ENCODE data around the gene ADAP2.
"Not testable (repeated sequence)": the region's sequence is repeated elsewhere in the genome, so short reads cannot be mapped to it uniquely, and the experiment has no call there.

ADAP2 gene

GRCh38 chr17:30929081-30929633 lies 7.4 kb downstream of the ADAP2 start:
- H3K27ac ChIP-seq (ENCODE audit: insufficient read depth, low read depth, low read length, poor library complexity, severe bottlenecking), result no peak overlapping the region
- H3K36me3 ChIP-seq (ENCODE audit: control insufficient read depth, insufficient read depth, low read length), result no peaks in the 10 kb centered on the region
- H3K4me1 ChIP-seq (ENCODE audit: control insufficient read depth, insufficient read depth, low read length), result no peaks in the 10 kb centered on the region
- WGBS, 2 experiments, result 74 to 76% methylated on average over 8 of the region's 8 CpGs
- no peak overlapping the region for H3K4me3 ChIP-seq (ENCODE audit: insufficient read depth, low read depth, low read length)
- no peaks in the 10 kb centered on the region for H3K9me3 ChIP-seq (ENCODE audit: control insufficient read depth, low read length)
- peaks cover 20% of the 10 kb centered on the region for H3K27me3 ChIP-seq (ENCODE audit: control insufficient read depth, insufficient read depth, low read length, poor library complexity, severe bottlenecking)

GRCh38 chr17:30929861-30930260 lies 8.1 kb downstream of the ADAP2 start:
- WGBS, 2 experiments, result 90 to 91% methylated on average over 2 of the region's 3 CpGs
- H3K4me1 ChIP-seq (ENCODE audit: control insufficient read depth, insufficient read depth, low read length), result not testable (repeated sequence)
- peaks cover 13% of the 10 kb centered on the region for H3K27me3 ChIP-seq (ENCODE audit: control insufficient read depth, insufficient read depth, low read length, poor library complexity, severe bottlenecking)

GRCh38 chr17:30930495-30930894 lies 8.8 kb downstream of the ADAP2 start:
- H3K27me3 ChIP-seq (ENCODE audit: control insufficient read depth, insufficient read depth, low read length, poor library complexity, severe bottlenecking), result peaks cover 11% of the 10 kb centered on the region
- H3K27ac ChIP-seq (ENCODE audit: insufficient read depth, low read depth, low read length, poor library complexity, severe bottlenecking), result no peak overlapping the region
- no peaks in the 10 kb centered on the region for H3K9me3 ChIP-seq (ENCODE audit: control insufficient read depth, low read length)
- no peaks in the 10 kb centered on the region for H3K36me3 ChIP-seq (ENCODE audit: control insufficient read depth, insufficient read depth, low read length)
- H3K4me3 ChIP-seq (ENCODE audit: insufficient read depth, low read depth, low read length), result no peak overlapping the region
- no peaks in the 10 kb centered on the region for H3K4me1 ChIP-seq (ENCODE audit: control insufficient read depth, insufficient read depth, low read length)
- 94 to 96% methylated on average over 3 of the region's 3 CpGs for WGBS, 2 experiments

More at GRCh38 chr17:30929861-30930260, 8.1 kb downstream of the ADAP2 start:
- H3K9me3 ChIP-seq (ENCODE audit: control insufficient read depth, low read length); H3K27ac ChIP-seq (ENCODE audit: insufficient read depth, low read depth, low read length, poor library complexity, severe bottlenecking); H3K4me3 ChIP-seq (ENCODE audit: insufficient read depth, low read depth, low read length); H3K36me3 ChIP-seq (ENCODE audit: control insufficient read depth, insufficient read depth, low read length): not testable (repeated sequence)

GRCh38 chr17:30931582-30931981 lies 9.8 kb downstream of the ADAP2 start:
- not testable (repeated sequence) for H3K36me3 ChIP-seq (ENCODE audit: control insufficient read depth, insufficient read depth, low read length); H3K27ac ChIP-seq (ENCODE audit: insufficient read depth, low read depth, low read length, poor library complexity, severe bottlenecking); H3K4me1 ChIP-seq (ENCODE audit: control insufficient read depth, insufficient read depth, low read length); H3K27me3 ChIP-seq (ENCODE audit: control insufficient read depth, insufficient read depth, low read length, poor library complexity, severe bottlenecking); H3K9me3 ChIP-seq (ENCODE audit: control insufficient read depth, low read length); H3K4me3 ChIP-seq (ENCODE audit: insufficient read depth, low read depth, low read length)
- WGBS, 2 experiments, result 92 to 93% methylated on average over 8 of the region's 8 CpGs

GRCh38 chr17:30933966-30934365 lies 12.2 kb downstream of the ADAP2 start:
- Histone ChIP-seq H3K27ac (ENCODE audit: insufficient read depth, low read depth, low read length, poor library complexity, severe bottlenecking) (no peak overlapping the region), H3K9me3 (ENCODE audit: control insufficient read depth, low read length) (no peaks in the 10 kb centered on the region), H3K4me3 (ENCODE audit: insufficient read depth, low read depth, low read length) (no peak overlapping the region), H3K36me3 (ENCODE audit: control insufficient read depth, insufficient read depth, low read length) (no peaks in the 10 kb centered on the region), H3K4me1 (ENCODE audit: control insufficient read depth, insufficient read depth, low read length) (no peaks in the 10 kb centered on the region), H3K27me3 (ENCODE audit: control insufficient read depth, insufficient read depth, low read length, poor library complexity, severe bottlenecking) (no peaks in the 10 kb centered on the region)
- WGBS, 2 experiments, result 91 to 93% methylated on average over 5 of the region's 5 CpGs

- 92 to 94% methylated on average over 13 of the region's 13 CpGs for WGBS, 2 experiments
- Histone ChIP-seq H3K36me3 (ENCODE audit: control insufficient read depth, insufficient read depth, low read length) (no peaks in the 10 kb centered on the region), H3K27ac (ENCODE audit: insufficient read depth, low read depth, low read length, poor library complexity, severe bottlenecking) (no peak overlapping the region), H3K4me1 (ENCODE audit: control insufficient read depth, insufficient read depth, low read length) (no peaks in the 10 kb centered on the region), H3K4me3 (ENCODE audit: insufficient read depth, low read depth, low read length) (no peak overlapping the region), H3K9me3 (ENCODE audit: control insufficient read depth, low read length) (no peaks in the 10 kb centered on the region), H3K27me3 (ENCODE audit: control insufficient read depth, insufficient read depth, low read length, poor library complexity, severe bottlenecking) (no peaks in the 10 kb centered on the region)
Measured at GRCh38 chr17:30939051-30939689, 17.4 kb downstream of the ADAP2 start.

- WGBS, 2 experiments, result 69 to 91% methylated on average over 3 to 4 of the region's 4 CpGs
- Histone ChIP-seq H3K36me3 (ENCODE audit: control insufficient read depth, insufficient read depth, low read length) (no peaks in the 10 kb centered on the region), H3K4me1 (ENCODE audit: control insufficient read depth, insufficient read depth, low read length) (no peaks in the 10 kb centered on the region), H3K27ac (ENCODE audit: insufficient read depth, low read depth, low read length, poor library complexity, severe bottlenecking) (no peak overlapping the region), H3K9me3 (ENCODE audit: control insufficient read depth, low read length) (no peaks in the 10 kb centered on the region), H3K4me3 (ENCODE audit: insufficient read depth, low read depth, low read length) (no peak overlapping the region), H3K27me3 (ENCODE audit: control insufficient read depth, insufficient read depth, low read length, poor library complexity, severe bottlenecking) (no peaks in the 10 kb centered on the region)
Measured at GRCh38 chr17:30942308-30943079, 20.7 kb downstream of the ADAP2 start.

- Histone ChIP-seq H3K27ac (ENCODE audit: insufficient read depth, low read depth, low read length, poor library complexity, severe bottlenecking) (no peak overlapping the region), H3K9me3 (ENCODE audit: control insufficient read depth, low read length) (no peaks in the 10 kb centered on the region), H3K36me3 (ENCODE audit: control insufficient read depth, insufficient read depth, low read length) (no peaks in the 10 kb centered on the region), H3K27me3 (ENCODE audit: control insufficient read depth, insufficient read depth, low read length, poor library complexity, severe bottlenecking) (no peaks in the 10 kb centered on the region), H3K4me1 (ENCODE audit: control insufficient read depth, insufficient read depth, low read length) (no peaks in the 10 kb centered on the region), H3K4me3 (ENCODE audit: insufficient read depth, low read depth, low read length) (no peak overlapping the region)
- 92 to 96% methylated on average over 4 of the region's 5 CpGs for WGBS, 2 experiments
Measured at GRCh38 chr17:30947796-30948195, 26.1 kb downstream of the ADAP2 start.

- 90 to 93% methylated on average over 5 of the region's 5 CpGs for WGBS, 2 experiments
- H3K4me1 ChIP-seq (ENCODE audit: control insufficient read depth, insufficient read depth, low read length), result no peaks in the 10 kb centered on the region
- H3K9me3 ChIP-seq (ENCODE audit: control insufficient read depth, low read length), result no peaks in the 10 kb centered on the region
- no peaks in the 10 kb centered on the region for H3K36me3 ChIP-seq (ENCODE audit: control insufficient read depth, insufficient read depth, low read length)
- H3K27me3 ChIP-seq (ENCODE audit: control insufficient read depth, insufficient read depth, low read length, poor library complexity, severe bottlenecking), result no peaks in the 10 kb centered on the region
- no peak overlapping the region for H3K4me3 ChIP-seq (ENCODE audit: insufficient read depth, low read depth, low read length)
- no peak overlapping the region for H3K27ac ChIP-seq (ENCODE audit: insufficient read depth, low read depth, low read length, poor library complexity, severe bottlenecking)
Measured at GRCh38 chr17:30950189-30950588, 28.4 kb downstream of the ADAP2 start.

GRCh38 chr17:30950669-30951399 lies 29.1 kb downstream of the ADAP2 start:
- Histone ChIP-seq H3K36me3 (ENCODE audit: control insufficient read depth, insufficient read depth, low read length) (no peaks in the 10 kb centered on the region), H3K4me1 (ENCODE audit: control insufficient read depth, insufficient read depth, low read length) (no peaks in the 10 kb centered on the region), H3K27me3 (ENCODE audit: control insufficient read depth, insufficient read depth, low read length, poor library complexity, severe bottlenecking) (no peaks in the 10 kb centered on the region), H3K9me3 (ENCODE audit: control insufficient read depth, low read length) (no peaks in the 10 kb centered on the region), H3K4me3 (ENCODE audit: insufficient read depth, low read depth, low read length) (no peak overlapping the region), H3K27ac (ENCODE audit: insufficient read depth, low read depth, low read length, poor library complexity, severe bottlenecking) (no peak overlapping the region)
- 95 to 97% methylated on average over 9 of the region's 9 CpGs for WGBS, 2 experiments
